ENCODE results near the gene IGFBP2. TPM values are rescaled to one million over a fixed set of nuclear protein-coding genes. Genes with fewer than 3 reads are reported as not detected.

Gene IGFBP2
- total and polyA plus RNA-seq, 9 of the 15 experiments (the other 6 are each of a cell fraction or from before 2014, with no cell fraction given): 0.93 TPM; not detected in 8

GRCh38 chr2:216622526-216622925, 10.7 kb upstream of the IGFBP2 start:
- WGBS (ENCODE audit: insufficient coverage, low coverage, missing lambda C conversion rate): 0% methylated on average over 4 of the region's 4 CpGs
- Histone ChIP-seq H3K9me1 (ENCODE audit: control insufficient read depth, insufficient read depth, low read length) (no peaks in the 10 kb centered on the region), H3K36me3 (ENCODE audit: control insufficient read depth, insufficient read depth, low read length) (no peaks in the 10 kb centered on the region), H3K27ac (ENCODE audit: extremely low read depth, low read depth, low read length) (no peak overlapping the region), H3K9me3 (replicated peaks; ENCODE audit: control insufficient read depth, insufficient read depth, low read depth, low read length) (no peaks in the 10 kb centered on the region; the same call in 1 of the 2 replicates), H4K20me1 (replicated peaks; ENCODE audit: control insufficient read depth, insufficient read depth, low read length) (no peaks in the 10 kb centered on the region), H3K4me3 (no peak overlapping the region), H3K27me3 (ENCODE audit: control insufficient read depth in 2 of 2, insufficient read depth in 2 of 2, low read length in 2 of 2) (peaks cover 0 to 8% of the 10 kb centered on the region in 2 experiments; a peak in 2 of 5 replicates), H3K9ac (ENCODE audit: insufficient read depth in 1 of 2, low read depth in 2 of 2, low read length in 2 of 2) (no peak overlapping the region), H3K4me1 (replicated peaks in 1 of 2; ENCODE audit: control insufficient read depth in 2 of 2, insufficient read depth in 2 of 2, low read length in 2 of 2) (peaks cover 4 to 6% of the 10 kb centered on the region in 2 experiments; a peak in 4 of 5 replicates), H3K4me2 (ENCODE audit: insufficient read depth, low read length) (no peak overlapping the region), H3K79me2 (ENCODE audit: control insufficient read depth, insufficient read depth, low read length) (no peaks in the 10 kb centered on the region), H2AFZ (ENCODE audit: low read depth, low read length) (no peak overlapping the region)
- ATAC-seq (no peak), FAIRE-seq (no peak), DNase-seq (ENCODE audit: extremely low read depth in 1 of 4, low spot score in 3 of 4) (no peak)
- TF ChIP-seq HMGN3 (IDR thresholded peaks at IDR 0.05; ENCODE audit: borderline replicate concordance, extremely low read depth, insufficient read length, low read depth, low read length): no peak
- TF ChIP-seq RERE (CRISPR knock-in tag; IDR thresholded peaks at IDR 0.05; ENCODE audit: borderline replicate concordance): no peak
- no peak for TF ChIP-seq COPS2 (conservative IDR thresholded peaks at IDR 0.05)
- in situ Hi-C loops (cut with MboI) (no loop called here), intact Hi-C loops (cut with micrococcal nuclease) (no loop called here)
- ChIA-PET CTCF (ENCODE audit: low intra/inter-chr PET ratio) (no interaction called here), POLR2A (interaction anchor here (0.6 kb wide), 1 partner anchor 10 kb away, joined by 3 read pairs; no protein-coding TSS in a partner anchor)
- BruUV-seq (replicated peaks): no TSS peak
